BJ (cell line): ENCODE results near the gene ABLIM2. TPM values are rescaled to one million over a fixed set of nuclear protein-coding genes. Genes with fewer than 3 reads are reported as not detected.
A peak's percentile ranks its signal among the peaks of the same experiment; 100 is the strongest.

Source experiments
- CTCF ChIA-PET: fragments of 350-600 bp; formaldehyde crosslinking; extraction: SDS; loops from one replicate; lab custom pipeline; 2021; ENCODE audit warnings: antibody characterized with exemption, inconsistent platforms; lab: Yijun Ruan, JAX
- POLR2A ChIA-PET: fragments of 300-600 bp; sonication (Branson Sonifier 250); formaldehyde crosslinking; extraction: SDS; loops from one replicate; lab custom pipeline; 2021; ENCODE audit warnings: antibody characterized with exemption; lab: Charles Lee
- DNase-seq: peaks from one replicate; pipeline ENCODE4 v3.0.0-alpha.2; 2011; ENCODE audit warnings: low read depth
- H3K27me3 ChIP-seq: 2 replicates; pipeline ENCODE4 v1.6.0; 2011; ENCODE audit warnings: low read length; ENCODE audit not compliant: control insufficient read depth, insufficient read depth
- H3K36me3 ChIP-seq: 2 replicates; pipeline ENCODE4 v1.5.1; 2011; ENCODE audit warnings: low read length; ENCODE audit not compliant: control insufficient read depth, insufficient read depth
- H3K4me3 ChIP-seq: 2 replicates; pipeline ENCODE4 v1.5.1; 2011; ENCODE audit warnings: low read depth, mild to moderate bottlenecking, control low read depth, low read length
- CTCF ChIP-seq: IDR thresholded peaks from 2 replicates; pipeline ENCODE4 v1.5.1; 2011; ENCODE audit warnings: low read depth, mild to moderate bottlenecking, control low read depth, inconsistent platforms, low read length, moderate library complexity; ENCODE audit not compliant: insufficient read depth
- polyA plus RNA-seq: library from polyadenylated mRNA; depleted of rRNA; stranded (reverse); fragments of >200 nt; gene quantifications from 2 replicates; pipeline ENCODE4 v1.2.3, GENCODE V29; 2011

The ABLIM2 gene
- polyA plus RNA-seq, 1 experiment, result 0.07 TPM

- no peak for DNase-seq
- CTCF ChIA-PET, result interaction anchor here (0.7 kb wide), 1 partner anchor 218 kb away, joined by 6 read pairs; no protein-coding TSS in a partner anchor
- no peak overlapping the region for H3K4me3 ChIP-seq
- TF ChIP-seq CTCF, result no peak
- H3K27me3 ChIP-seq, result peaks cover 8% of the 10 kb centered on the region
- H3K36me3 ChIP-seq, result no peaks in the 10 kb centered on the region
- POLR2A ChIA-PET, result no interaction called here
Measured at GRCh38 chr4:8022767-8023695, 135.6 kb downstream of the ABLIM2 start.

GRCh38 chr4:8021796-8022195, 136.8 kb downstream of the ABLIM2 start:
- POLR2A ChIA-PET, result no interaction called here
- Histone ChIP-seq H3K36me3 (no peaks in the 10 kb centered on the region), H3K27me3 (peaks cover 6% of the 10 kb centered on the region), H3K4me3 (no peak overlapping the region)
- peak; percentile 15; the same call in 1 of the 2 replicates for TF ChIP-seq CTCF
- DNase-seq, result no peak
- CTCF ChIA-PET, result no interaction called here

- ChIA-PET CTCF (no interaction called here), POLR2A (no interaction called here)
- H3K36me3 ChIP-seq, result no peaks in the 10 kb centered on the region
- TF ChIP-seq CTCF, result no peak
- no peak for DNase-seq
- peaks cover 11% of the 10 kb centered on the region for H3K27me3 ChIP-seq
- H3K4me3 ChIP-seq, result no peak overlapping the region
Measured at GRCh38 chr4:8019396-8020365, 138.9 kb downstream of the ABLIM2 start.

GRCh38 chr4:8016527-8016926, 142.1 kb downstream of the ABLIM2 start:
- H3K36me3 ChIP-seq, result no peaks in the 10 kb centered on the region
- ChIA-PET CTCF (interaction anchor here (0.9 to 1.4 kb wide), 3 partner anchors 32 to 214 kb away, joined by 3 to 4 read pairs (median 4); no protein-coding TSS in a partner anchor), POLR2A (no interaction called here)
- no peak for TF ChIP-seq CTCF
- no peak for DNase-seq
- peaks cover 12% of the 10 kb centered on the region for H3K27me3 ChIP-seq
- H3K4me3 ChIP-seq, result no peak overlapping the region
